GM18507 (cell line): Measurements from ENCODE around the gene SP7.
"Not testable (repeated sequence)": the region's sequence is repeated elsewhere in the genome, so short reads cannot be mapped to it uniquely, and the experiment has no call there.

Experiments
- DNase-seq: peaks from one replicate; pipeline ENCODE4 v3.0.0; 2011; ENCODE audit warnings: low read depth; ENCODE audit not compliant: insufficient read length; ENCODE audit errors: extremely low spot score
- FAIRE-seq: peaks from 2 replicates; lab custom pipeline; 2011; peaks lifted over from hg19 to GRCh38; lab: Jason Lieb, UNC

The SP7 gene

DNA sequence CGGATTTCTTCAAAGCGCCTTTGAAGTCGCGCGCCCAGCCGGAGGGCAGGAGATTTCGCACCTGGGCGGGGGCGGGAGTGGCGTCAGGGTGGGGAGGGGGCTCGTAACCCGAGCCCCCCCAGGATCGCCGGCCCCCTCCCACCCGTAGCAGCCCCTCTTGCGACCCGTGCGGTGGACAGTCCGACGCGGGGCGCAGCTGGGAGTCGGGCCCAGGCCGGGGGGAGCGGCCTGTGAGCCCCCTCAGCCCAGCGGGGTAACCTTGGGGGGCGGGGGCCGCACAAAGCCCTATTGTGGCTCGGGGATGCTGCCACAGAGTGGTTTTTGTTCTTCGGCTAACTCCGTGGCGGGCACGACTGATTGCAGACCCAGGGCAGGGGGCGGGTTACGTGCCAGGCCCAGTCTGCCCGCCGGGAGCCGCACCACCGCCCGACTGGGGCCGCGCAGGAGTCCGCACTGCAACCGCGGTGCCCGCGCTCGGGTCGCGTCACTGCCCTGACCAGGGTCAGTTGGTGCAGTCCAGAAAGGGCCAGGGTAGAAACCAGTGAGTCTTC lies 10.6 kb downstream of the SP7 start:
- no peak for FAIRE-seq
- no peak for DNase-seq

GRCh38 chr12:53324779-53325510 lies 11.2 kb downstream of the SP7 start:
- DNase-seq (peak; percentile 85), FAIRE-seq (no peak)

DNA sequence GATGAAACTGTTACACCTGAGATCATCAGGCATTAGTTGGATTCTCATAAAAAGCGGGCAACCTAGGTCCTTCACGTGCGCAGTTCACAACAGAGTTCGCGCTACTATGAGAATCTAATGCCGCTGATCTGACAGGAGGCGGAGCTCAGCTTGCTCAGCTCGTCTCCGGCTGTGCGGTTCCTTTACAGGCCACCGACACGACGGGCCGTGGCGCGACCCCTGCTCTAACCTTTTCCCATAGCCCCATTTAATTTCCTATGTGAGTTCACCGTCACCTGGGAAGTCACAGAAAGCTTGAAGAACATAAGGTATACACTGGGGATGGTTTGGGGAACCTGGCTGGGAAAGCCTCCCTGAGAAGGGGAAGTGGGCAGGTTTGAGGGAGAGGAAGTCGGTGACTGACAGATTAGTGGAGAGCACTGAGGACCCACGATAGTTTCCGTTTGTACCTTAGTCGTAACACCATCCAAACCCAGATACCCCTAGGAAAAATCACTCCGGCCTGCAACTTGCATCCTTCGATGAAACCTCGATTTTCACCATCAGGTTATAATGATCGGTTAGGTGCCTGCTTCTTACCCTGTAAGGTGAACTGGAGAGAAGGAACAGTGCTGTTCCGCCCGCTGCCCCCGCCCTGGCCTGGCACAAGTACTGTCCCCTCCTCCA lies 11.9 kb downstream of the SP7 start:
- FAIRE-seq = peak; percentile 84

DNA sequence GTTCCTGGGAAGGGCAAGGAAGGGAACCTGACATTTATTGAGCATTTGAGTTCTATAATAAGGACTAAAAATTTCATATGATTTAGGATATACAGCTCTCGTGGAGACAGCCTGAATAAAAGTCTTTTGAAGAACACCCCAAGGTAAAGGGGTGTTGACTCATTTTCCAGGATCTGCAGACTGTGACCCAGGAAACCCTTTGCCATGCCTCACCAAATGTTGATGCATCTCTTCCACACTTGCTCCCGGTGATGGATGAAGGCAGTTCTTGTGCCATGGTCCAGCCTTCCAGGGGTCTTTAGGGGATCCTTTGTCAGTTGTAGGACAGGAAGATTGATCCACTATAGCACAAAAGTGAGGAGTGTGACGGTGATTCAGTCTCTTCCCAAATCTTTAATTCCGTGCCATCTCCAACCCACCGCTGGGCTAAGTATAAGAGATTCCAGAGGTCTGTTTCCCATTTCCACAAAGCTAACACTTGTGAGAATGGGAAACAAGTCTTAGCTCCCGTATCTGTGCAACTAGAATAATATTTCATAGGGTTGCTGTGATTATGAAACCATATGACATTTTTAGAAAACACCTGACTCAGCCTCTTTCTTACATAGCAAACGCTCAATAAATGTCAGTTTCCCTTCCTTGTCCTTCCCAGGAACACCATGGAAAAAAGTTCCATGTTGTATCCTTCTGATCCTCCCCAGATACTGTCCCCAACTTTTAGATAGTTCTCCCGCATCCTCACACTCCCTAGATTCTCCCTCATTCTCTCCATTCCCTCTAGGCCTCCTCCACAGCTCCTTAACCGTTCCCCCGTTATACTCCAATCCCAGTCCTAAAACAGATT lies 15.6 kb downstream of the SP7 start:
- FAIRE-seq (no peak), DNase-seq (no peak)

More for the DNA sequence above, 11.9 kb downstream of the SP7 start:
- DNase-seq = peak; percentile 40

- no peak for FAIRE-seq
- no peak for DNase-seq
Measured at GRCh38 chr12:53313996-53314395, 22.2 kb downstream of the SP7 start.

DNA sequence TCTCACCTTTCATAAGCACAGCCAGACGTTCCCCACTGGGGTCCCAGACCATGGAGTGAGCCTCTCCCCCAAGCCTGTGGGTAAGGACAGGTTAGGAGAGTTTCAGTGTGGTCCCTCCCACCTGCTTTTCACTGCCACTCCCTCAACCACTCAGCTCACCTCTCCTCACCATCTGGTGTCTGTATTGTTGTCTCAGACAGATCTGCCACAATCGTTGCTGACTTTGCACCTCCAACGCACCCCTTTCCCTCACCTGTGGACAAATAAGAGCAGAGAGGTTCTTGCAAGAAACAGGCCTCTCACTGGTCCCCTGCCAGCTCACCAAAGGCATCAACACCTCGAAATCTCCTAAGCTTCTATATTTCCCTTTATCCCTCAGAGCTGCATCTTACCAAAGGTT lies 27.9 kb downstream of the SP7 start:
- DNase-seq (no peak), FAIRE-seq (no peak)

DNA sequence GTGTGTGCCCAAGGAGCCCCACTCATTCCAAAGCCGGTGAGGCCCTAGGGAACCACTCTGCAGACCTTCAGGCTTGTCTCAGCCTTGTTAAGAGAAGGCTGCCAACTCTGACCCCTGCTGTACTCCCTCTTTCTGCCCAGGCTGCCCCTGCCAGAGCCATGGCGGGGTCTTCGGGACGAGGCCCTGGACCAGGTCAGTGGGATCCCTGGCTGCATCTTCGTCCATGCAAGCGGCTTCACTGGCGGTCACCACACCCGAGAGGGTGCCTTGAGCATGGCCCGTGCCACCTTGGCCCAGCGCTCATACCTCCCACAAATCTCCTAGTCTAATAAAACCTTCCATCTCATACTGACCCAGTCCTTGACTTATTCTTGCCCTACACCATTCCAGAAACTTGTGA lies 29.3 kb downstream of the SP7 start:
- no peak for DNase-seq
- FAIRE-seq = no peak

- FAIRE-seq (no peak), DNase-seq (no peak)
Measured at GRCh38 chr12:53302903-53303302, 33.3 kb downstream of the SP7 start.

DNA sequence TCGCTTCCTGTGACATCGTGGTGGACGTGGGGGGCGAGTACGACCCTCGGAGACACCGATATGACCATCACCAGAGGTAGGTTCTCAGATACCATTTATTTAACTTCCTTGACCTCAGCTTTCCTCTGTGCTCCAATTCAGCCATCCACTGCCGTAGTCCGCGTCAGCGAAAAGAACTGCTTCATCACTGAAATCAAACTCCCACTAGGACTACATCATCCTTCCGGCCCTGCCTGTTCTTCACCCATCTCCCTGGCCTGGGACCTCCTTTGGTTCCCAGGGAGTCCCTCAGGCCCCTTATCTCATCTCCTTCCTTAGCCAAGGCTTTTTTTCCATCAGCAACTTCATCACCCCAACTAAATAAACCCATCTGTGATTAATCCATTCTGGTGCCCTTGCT lies 36.0 kb downstream of the SP7 start:
- DNase-seq (no peak), FAIRE-seq (no peak)

DNA sequence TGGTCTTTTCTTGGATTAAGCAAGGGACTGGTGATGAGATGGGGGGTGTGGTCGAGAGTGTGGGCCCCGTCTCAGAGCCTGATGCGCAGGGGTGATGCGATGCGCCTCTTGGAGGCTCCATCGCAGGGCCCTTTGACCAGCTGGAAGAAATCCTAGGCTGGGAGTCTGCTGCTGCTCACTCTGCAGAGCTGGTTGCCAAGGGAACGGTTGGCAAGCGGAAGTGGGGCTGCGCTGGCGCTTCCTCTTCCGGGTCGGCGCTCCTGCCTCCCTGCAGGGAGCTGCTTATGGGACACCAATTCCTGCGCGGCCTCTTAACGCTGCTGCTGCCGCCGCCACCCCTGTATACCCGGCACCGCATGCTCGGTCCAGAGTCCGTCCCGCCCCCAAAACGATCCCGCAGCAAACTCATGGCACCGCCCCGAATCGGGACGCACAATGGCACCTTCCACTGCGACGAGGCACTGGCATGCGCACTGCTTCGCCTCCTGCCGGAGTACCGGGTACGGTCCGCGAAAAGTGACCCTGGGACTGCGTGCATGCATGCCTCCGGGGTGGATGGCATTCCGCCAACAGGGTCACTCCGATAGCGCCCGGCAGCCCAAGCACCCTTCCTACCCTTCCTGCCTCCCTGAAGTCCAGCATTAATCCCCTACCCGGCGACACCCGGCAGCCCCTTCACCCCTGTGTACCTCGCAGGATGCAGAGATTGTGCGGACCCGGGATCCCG lies 36.5 kb downstream of the SP7 start, which contains the start of gene MYG1:
MYG1 (plus strand) TSS at position 242 of the 727 bp plus-strand sequence; CDS start at position 285, 43 bp downstream.
- FAIRE-seq (peak; percentile 79), DNase-seq (peak; percentile 79)

DNA sequence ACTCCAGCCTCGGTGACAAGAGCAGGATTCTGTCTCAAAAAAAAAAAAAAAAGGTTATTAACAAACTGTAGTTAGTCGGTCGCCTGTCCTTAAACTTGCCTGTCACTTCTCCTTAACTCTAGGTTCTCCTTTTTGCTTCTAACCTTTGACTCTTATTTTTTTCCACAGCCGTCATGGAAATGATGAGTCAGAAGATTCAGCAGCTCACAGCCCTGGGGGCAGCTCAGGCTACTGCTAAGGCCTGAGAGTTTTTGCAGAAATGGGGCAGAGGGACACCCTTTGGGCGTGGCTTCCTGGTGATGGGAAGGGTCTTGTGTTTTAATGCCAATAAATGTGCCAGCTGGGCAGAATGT lies 37.1 kb downstream of the SP7 start:
- FAIRE-seq (no peak), DNase-seq (no peak)

GRCh38 chr12:53298164-53298563 lies 38.0 kb downstream of the SP7 start:
- FAIRE-seq = no peak
- DNase-seq = no peak

GRCh38 chr12:53297106-53297505 lies 39.0 kb downstream of the SP7 start:
- FAIRE-seq, DNase-seq: not testable (repeated sequence)

- DNase-seq (no peak), FAIRE-seq (no peak)
Measured at GRCh38 chr12:53295891-53296219, 40.3 kb downstream of the SP7 start.

DNA sequence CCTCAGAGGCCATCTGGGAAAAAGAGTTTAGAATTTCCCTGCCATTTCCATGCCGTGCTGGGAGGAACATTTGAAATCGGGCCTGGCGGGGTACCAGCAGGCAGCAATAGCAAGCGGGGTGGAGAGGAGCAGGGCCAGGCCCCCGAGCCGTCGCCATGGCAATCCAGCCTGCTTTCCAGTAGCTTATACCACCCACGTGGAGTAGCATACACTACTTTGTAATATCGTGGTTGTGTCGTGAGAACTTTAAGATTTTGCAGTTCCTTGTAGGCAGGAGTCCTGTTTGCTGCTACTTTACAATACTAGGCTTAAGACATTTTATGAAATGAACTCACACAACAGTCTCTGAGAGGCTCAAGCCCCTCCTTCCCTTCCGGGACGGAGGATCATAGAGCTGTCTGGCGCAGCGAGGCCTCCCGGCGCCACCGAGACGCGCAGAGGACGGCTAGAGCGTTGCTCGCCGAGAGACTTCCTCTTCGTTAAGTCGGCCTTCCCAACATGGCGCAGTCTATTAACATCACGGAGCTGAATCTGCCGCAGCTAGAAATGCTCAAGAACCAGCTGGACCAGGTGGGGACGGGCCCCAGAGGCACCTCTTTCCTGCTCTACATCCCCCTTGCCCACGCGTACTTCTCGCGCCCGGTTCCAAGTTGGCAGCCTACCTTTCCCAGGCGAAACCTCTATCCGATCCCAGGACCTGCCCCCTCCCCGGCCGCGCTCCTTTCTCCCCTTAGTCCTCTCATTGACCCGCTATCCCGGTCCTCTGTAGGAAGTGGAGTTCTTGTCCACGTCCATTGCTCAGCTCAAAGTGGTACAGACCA lies 40.9 kb downstream of the SP7 start, which contains the start of gene PFDN5:
PFDN5 (plus strand) TSS at position 473 of the 821 bp plus-strand sequence; CDS start at position 499, 26 bp downstream.
- FAIRE-seq (peak; percentile 95), DNase-seq (peak; percentile 75)

- FAIRE-seq = no peak
- DNase-seq = no peak
Measured at GRCh38 chr12:53292426-53292825, 43.7 kb downstream of the SP7 start.

- no peak for FAIRE-seq
- DNase-seq = no peak
Measured at GRCh38 chr12:53290661-53291060, 45.5 kb downstream of the SP7 start.

GRCh38 chr12:53289891-53290290 lies 46.3 kb downstream of the SP7 start:
- no peak for DNase-seq
- no peak for FAIRE-seq

DNA sequence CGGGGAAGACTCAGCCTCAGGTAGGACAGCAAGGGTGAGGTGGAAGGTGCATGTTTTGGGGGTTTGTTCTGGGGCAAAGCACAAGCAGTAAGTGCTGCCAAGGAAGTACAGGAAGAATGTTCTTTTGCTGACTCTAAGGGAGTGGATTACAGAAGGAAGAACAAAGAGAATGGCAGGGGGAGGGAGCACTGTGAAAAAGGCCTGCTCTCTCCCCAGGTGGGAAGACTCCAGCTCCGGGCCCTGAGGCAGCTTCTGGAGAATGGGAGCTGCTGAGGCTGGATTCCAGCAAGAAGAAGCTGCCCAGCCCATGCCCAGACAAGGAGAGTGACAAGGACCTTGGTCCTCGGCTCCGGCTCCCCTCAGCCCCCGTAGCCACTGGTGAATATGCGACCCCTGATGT lies 47.8 kb downstream of the SP7 start:
- FAIRE-seq (no peak), DNase-seq (no peak)
